GM23338 (cell line): ENCODE results near the gene LOXL3. TPM values are rescaled to one million over a fixed set of nuclear protein-coding genes. Genes with fewer than 3 reads are reported as not detected.

Experiments
- ATAC-seq: fragments of 200-7000 bp; cut with Tn5 transposase; 3 replicates; pipeline ENCODE4 v1.9.1; 2020
- DNase-seq: peaks from one replicate; pipeline ENCODE4 v3.0.0-alpha.2; 2015; ENCODE audit warnings: low spot score
- H2AFZ ChIP-seq: fragments of 200-600 bp; sonication (generic); 2 replicates; pipeline ENCODE4 v1.8.0; 2016; ENCODE audit warnings: antibody characterized with exemption, mild to moderate bottlenecking, moderate library complexity
- H3F3A ChIP-seq: fragments of 200-600 bp; sonication (generic); replicated peaks from 2 replicates; pipeline ENCODE4 v1.8.0; 2017; ENCODE audit warnings: antibody characterized with exemption, mixed run types, low read depth
- H3K27ac ChIP-seq: fragments of 200-600 bp; sonication (generic); 2 replicates; pipeline ENCODE4 v1.6.1; 2016; ENCODE audit warnings: low read depth
- H3K27me3 ChIP-seq: fragments of 200-600 bp; sonication (generic); 2 replicates; pipeline ENCODE4 v1.8.0; 2016; ENCODE audit warnings: mild to moderate bottlenecking, mixed run types, moderate library complexity; ENCODE audit not compliant: insufficient read depth
- H3K36me3 ChIP-seq: fragments of 200-600 bp; sonication (generic); 2 replicates; pipeline ENCODE4 v1.8.0; 2016; ENCODE audit warnings: mild to moderate bottlenecking; ENCODE audit not compliant: insufficient read depth
- H3K4me1 ChIP-seq: fragments of 200-600 bp; sonication (generic); 2 replicates; pipeline ENCODE4 v1.8.0; 2016; ENCODE audit warnings: mild to moderate bottlenecking, moderate library complexity; ENCODE audit not compliant: insufficient read depth
- H3K4me2 ChIP-seq: fragments of 200-600 bp; sonication (generic); 2 replicates; pipeline ENCODE4 v1.7.1; 2017; ENCODE audit warnings: mixed run types
- H3K4me3 ChIP-seq: fragments of 200-600 bp; sonication (generic); 2 replicates; pipeline ENCODE4 v1.6.1; 2016; ENCODE audit warnings: mixed run types
- H3K79me2 ChIP-seq: fragments of 200-600 bp; sonication (generic); replicated peaks from 2 replicates; pipeline ENCODE4 v1.8.0; 2017; ENCODE audit warnings: mild to moderate bottlenecking; ENCODE audit not compliant: insufficient read depth
- H3K9me2 ChIP-seq: fragments of 200-600 bp; sonication (generic); 2 replicates; pipeline ENCODE4 v1.8.0; 2017; ENCODE audit not compliant: insufficient read depth
- H4K20me1 ChIP-seq: fragments of 200-600 bp; sonication (generic); replicated peaks from 2 replicates; pipeline ENCODE4 v1.8.0; 2017; ENCODE audit warnings: mild to moderate bottlenecking; ENCODE audit not compliant: insufficient read depth
- H3K27ac Mint-ChIP-seq: 2 replicates; pipeline ENCODE4 v1.8.0; 2020; ENCODE audit warnings: inconsistent platforms, mild to moderate bottlenecking, moderate library complexity, mixed read lengths
- H3K27me3 Mint-ChIP-seq: 3 replicates; pipeline ENCODE4 v1.8.0; 2022; ENCODE audit warnings: low read depth, mild to moderate bottlenecking, moderate library complexity, mixed read lengths, inconsistent platforms; ENCODE audit not compliant: insufficient read depth, poor library complexity
- H3K36me3 Mint-ChIP-seq: 3 replicates; pipeline ENCODE4 v1.8.0; 2021; ENCODE audit warnings: low read depth, mild to moderate bottlenecking, inconsistent platforms, moderate library complexity, mixed read lengths
- H3K4me1 Mint-ChIP-seq: 3 replicates; pipeline ENCODE4 v1.8.0; 2020; ENCODE audit warnings: mild to moderate bottlenecking, inconsistent platforms, mixed read lengths
- H3K4me3 Mint-ChIP-seq: 3 replicates; pipeline ENCODE4 v1.8.0; 2021; ENCODE audit warnings: moderate library complexity, mild to moderate bottlenecking, inconsistent platforms, mixed read lengths
- H3K9me3 Mint-ChIP-seq: 3 replicates; pipeline ENCODE4 v1.8.0; 2020; ENCODE audit warnings: moderate library complexity, mild to moderate bottlenecking, inconsistent platforms, mixed read lengths
- EZH2phosphoT487 ChIP-seq: fragments of 200-600 bp; sonication (generic); IDR thresholded peaks from one replicate; pipeline ENCODE4 v1.8.1; 2018; ENCODE audit warnings: antibody characterized with exemption; ENCODE audit not compliant: unreplicated experiment
- polyA plus RNA-seq: library from polyadenylated mRNA; unstranded; fragments of >200 nt; fragmentation: Nextera tagmentation; extraction: Ambion mirVana; gene quantifications from 2 replicates; pipeline ENCODE4 v1.2.1, GENCODE V29; 2016
- total RNA-seq: library from RNA; depleted of rRNA; stranded (reverse); fragments of >200 nt; shearing (Covaris generic); gene quantifications from 2 replicates; pipeline ENCODE4 v1.2.3, GENCODE V29; 2014
- TF ChIP-seq, protein P1 (sequence below), 2 experiments: fragments of 200-600 bp in 1 of 2; sonication (generic) in 1 of 2; conservative IDR thresholded peaks; 2 replicates each; pipeline versions ENCODE4 v1.5.1 to v1.6.1; 2016 to 2017; ENCODE audit warnings: antibody characterized with exemption in 2 of 2, low read depth in 2 of 2, mild to moderate bottlenecking in 2 of 2, moderate library complexity in 1 of 2
- TF ChIP-seq, protein P2 (sequence below): fragments of 250-450 bp; sonication (Bioruptor Pico); IDR thresholded peaks from 2 replicates; pipeline ENCODE4 v1.5.0; 2020; ENCODE audit warnings: mild to moderate bottlenecking, moderate library complexity

Gene LOXL3
- total and polyA plus RNA-seq, 2 experiments from 2014 or later: 4.7 to 14.9 TPM

DNA sequence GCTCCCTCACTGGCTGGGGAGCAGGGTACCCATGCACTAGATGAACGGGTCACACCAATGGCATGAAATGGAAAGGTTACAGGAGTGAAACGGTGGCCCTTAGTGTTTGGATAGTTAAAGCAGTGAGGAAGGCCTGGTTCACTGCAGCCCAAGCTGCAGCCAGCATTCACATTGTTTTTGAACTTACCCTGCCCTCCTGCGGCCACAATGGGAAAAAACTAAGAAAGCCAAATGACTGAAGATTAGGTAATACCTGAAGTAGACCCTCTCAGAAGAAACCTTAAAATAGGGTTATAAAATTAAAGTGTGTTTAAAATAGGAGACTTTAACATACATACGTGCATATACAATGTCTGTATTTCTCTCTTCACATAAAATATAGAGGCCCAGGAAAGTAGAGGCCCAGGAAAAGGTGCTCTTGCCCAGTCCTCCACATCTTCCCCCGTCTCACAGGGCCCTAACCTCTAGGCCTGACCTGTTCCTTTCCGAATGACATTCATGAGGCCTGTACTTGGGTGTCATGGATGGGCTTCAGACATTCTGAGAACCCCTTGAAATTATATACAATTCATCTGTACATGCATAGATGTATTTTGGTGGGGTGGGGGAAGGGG is 34.0 kb upstream of the LOXL3 start:
- no peak overlapping the region for H3K4me3 ChIP-seq
- Mint-ChIP-seq H3K27me3 (peaks cover 4% of the 10 kb centered on the region), H3K4me1 (peaks cover 13% of the 10 kb centered on the region; the same call in 2 of the 3 replicates), H3K4me3 (no peak overlapping the region), H3K36me3 (no peaks in the 10 kb centered on the region), H3K9me3 (no peaks in the 10 kb centered on the region), H3K27ac (no peak overlapping the region)
- H3K27me3 ChIP-seq: peaks cover 5% of the 10 kb centered on the region; the same call in 1 of the 2 replicates
- H3K9me2 ChIP-seq: no peaks in the 10 kb centered on the region
- TF ChIP-seq, protein P1, sequence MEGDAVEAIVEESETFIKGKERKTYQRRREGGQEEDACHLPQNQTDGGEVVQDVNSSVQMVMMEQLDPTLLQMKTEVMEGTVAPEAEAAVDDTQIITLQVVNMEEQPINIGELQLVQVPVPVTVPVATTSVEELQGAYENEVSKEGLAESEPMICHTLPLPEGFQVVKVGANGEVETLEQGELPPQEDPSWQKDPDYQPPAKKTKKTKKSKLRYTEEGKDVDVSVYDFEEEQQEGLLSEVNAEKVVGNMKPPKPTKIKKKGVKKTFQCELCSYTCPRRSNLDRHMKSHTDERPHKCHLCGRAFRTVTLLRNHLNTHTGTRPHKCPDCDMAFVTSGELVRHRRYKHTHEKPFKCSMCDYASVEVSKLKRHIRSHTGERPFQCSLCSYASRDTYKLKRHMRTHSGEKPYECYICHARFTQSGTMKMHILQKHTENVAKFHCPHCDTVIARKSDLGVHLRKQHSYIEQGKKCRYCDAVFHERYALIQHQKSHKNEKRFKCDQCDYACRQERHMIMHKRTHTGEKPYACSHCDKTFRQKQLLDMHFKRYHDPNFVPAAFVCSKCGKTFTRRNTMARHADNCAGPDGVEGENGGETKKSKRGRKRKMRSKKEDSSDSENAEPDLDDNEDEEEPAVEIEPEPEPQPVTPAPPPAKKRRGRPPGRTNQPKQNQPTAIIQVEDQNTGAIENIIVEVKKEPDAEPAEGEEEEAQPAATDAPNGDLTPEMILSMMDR (conservative IDR thresholded peaks at IDR 0.05; ENCODE audit: low read depth in 2 of 2): peak; percentile 76 to 86
- TF ChIP-seq EZH2phosphoT487: no peak
- peak; percentile 97 for ATAC-seq
- no peaks in the 10 kb centered on the region for H3K36me3 ChIP-seq
- H3F3A ChIP-seq: no peaks in the 10 kb centered on the region
- H2AFZ ChIP-seq: no peak overlapping the region
- no peak overlapping the region for H3K27ac ChIP-seq
- H3K79me2 ChIP-seq: no peaks in the 10 kb centered on the region
- peaks cover 11% of the 10 kb centered on the region for H3K4me1 ChIP-seq
- peak; percentile 82 for DNase-seq
- H3K4me2 ChIP-seq: no peak overlapping the region
- no peaks in the 10 kb centered on the region for H4K20me1 ChIP-seq

DNA sequence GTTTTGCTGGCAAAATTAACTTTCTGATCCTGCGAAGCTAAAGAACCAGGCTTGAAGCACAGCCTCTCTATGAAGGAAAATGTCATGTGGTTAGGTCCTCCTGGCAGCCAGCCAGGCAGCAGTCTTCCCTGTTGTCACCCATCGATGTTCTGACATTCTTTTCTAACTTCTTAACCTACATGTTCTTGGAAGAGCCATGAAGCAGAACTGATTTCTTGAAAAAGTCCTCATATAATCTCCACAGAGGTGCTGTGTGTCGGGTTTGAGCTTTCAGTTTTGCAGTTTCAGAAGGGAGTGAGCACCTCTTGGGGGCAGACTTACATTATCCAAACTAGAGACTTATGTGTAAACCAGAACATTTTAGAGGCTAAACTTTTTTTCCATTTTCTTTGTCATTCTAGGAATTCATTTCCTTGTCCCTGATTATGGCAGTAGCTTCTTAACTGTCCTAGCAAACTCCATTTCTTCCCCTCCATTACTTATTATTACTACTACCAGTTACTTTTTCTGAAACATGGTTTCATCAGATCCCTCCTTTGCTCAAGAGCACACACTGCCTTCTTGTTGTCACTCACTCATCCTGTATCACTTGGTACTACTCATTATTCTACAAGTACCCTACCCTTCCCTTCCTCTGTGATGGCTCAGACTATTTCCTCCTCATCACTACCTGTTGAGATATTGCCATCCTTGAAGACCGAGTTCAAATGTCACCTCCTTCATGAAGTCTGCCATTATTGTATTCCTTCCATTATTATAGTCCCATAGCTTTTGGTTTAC is 31.9 kb upstream of the LOXL3 start:
- Histone ChIP-seq H3K79me2 (no peaks in the 10 kb centered on the region), H3K4me2 (0 out of 2 replicates have a peak overlapping the region, but pooled peaks have one; percentile 4), H3K4me1 (peaks cover 11% of the 10 kb centered on the region), H3K9me2 (no peaks in the 10 kb centered on the region), H3K4me3 (no peak overlapping the region), H3K27ac (no peak overlapping the region), H2AFZ (no peak overlapping the region), H3K27me3 (no peaks in the 10 kb centered on the region), H4K20me1 (no peaks in the 10 kb centered on the region), H3F3A (no peaks in the 10 kb centered on the region), H3K36me3 (no peaks in the 10 kb centered on the region)
- no peak for DNase-seq
- ATAC-seq: no peak
- peaks cover 4% of the 10 kb centered on the region for H3K27me3 Mint-ChIP-seq
- H3K4me1 Mint-ChIP-seq: peaks cover 13% of the 10 kb centered on the region; the same call in 2 of the 3 replicates
- H3K4me3 Mint-ChIP-seq: no peak overlapping the region
- TF ChIP-seq, protein P2, sequence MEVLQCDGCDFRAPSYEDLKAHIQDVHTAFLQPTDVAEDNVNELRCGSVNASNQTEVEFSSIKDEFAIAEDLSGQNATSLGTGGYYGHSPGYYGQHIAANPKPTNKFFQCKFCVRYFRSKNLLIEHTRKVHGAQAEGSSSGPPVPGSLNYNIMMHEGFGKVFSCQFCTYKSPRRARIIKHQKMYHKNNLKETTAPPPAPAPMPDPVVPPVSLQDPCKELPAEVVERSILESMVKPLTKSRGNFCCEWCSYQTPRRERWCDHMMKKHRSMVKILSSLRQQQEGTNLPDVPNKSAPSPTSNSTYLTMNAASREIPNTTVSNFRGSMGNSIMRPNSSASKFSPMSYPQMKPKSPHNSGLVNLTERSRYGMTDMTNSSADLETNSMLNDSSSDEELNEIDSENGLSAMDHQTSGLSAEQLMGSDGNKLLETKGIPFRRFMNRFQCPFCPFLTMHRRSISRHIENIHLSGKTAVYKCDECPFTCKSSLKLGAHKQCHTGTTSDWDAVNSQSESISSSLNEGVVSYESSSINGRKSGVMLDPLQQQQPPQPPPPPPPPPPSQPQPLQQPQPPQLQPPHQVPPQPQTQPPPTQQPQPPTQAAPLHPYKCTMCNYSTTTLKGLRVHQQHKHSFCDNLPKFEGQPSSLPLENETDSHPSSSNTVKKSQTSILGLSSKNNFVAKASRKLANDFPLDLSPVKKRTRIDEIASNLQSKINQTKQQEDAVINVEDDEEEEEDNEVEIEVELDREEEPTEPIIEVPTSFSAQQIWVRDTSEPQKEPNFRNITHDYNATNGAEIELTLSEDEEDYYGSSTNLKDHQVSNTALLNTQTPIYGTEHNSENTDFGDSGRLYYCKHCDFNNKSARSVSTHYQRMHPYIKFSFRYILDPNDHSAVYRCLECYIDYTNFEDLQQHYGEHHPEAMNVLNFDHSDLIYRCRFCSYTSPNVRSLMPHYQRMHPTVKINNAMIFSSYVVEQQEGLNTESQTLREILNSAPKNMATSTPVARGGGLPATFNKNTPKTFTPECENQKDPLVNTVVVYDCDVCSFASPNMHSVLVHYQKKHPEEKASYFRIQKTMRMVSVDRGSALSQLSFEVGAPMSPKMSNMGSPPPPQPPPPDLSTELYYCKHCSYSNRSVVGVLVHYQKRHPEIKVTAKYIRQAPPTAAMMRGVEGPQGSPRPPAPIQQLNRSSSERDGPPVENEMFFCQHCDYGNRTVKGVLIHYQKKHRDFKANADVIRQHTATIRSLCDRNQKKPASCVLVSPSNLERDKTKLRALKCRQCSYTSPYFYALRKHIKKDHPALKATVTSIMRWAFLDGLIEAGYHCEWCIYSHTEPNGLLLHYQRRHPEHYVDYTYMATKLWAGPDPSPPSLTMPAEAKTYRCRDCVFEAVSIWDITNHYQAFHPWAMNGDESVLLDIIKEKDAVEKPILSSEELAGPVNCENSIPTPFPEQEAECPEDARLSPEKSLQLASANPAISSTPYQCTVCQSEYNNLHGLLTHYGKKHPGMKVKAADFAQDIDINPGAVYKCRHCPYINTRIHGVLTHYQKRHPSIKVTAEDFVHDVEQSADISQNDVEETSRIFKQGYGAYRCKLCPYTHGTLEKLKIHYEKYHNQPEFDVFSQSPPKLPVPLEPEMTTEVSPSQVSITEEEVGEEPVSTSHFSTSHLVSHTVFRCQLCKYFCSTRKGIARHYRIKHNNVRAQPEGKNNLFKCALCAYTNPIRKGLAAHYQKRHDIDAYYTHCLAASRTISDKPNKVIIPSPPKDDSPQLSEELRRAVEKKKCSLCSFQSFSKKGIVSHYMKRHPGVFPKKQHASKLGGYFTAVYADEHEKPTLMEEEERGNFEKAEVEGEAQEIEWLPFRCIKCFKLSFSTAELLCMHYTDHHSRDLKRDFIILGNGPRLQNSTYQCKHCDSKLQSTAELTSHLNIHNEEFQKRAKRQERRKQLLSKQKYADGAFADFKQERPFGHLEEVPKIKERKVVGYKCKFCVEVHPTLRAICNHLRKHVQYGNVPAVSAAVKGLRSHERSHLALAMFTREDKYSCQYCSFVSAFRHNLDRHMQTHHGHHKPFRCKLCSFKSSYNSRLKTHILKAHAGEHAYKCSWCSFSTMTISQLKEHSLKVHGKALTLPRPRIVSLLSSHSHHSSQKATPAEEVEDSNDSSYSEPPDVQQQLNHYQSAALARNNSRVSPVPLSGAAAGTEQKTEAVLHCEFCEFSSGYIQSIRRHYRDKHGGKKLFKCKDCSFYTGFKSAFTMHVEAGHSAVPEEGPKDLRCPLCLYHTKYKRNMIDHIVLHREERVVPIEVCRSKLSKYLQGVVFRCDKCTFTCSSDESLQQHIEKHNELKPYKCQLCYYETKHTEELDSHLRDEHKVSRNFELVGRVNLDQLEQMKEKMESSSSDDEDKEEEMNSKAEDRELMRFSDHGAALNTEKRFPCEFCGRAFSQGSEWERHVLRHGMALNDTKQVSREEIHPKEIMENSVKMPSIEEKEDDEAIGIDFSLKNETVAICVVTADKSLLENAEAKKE (CRISPR knock-in tag): no peak
- TF ChIP-seq, protein P1 (conservative IDR thresholded peaks at IDR 0.05; ENCODE audit: low read depth in 2 of 2): peak in 1 of 2 experiments; percentile 31; a peak in 2 of 4 replicates
- TF ChIP-seq EZH2phosphoT487: no peak
- H3K36me3 Mint-ChIP-seq: no peaks in the 10 kb centered on the region
- no peak overlapping the region for H3K27ac Mint-ChIP-seq
- H3K9me3 Mint-ChIP-seq: no peaks in the 10 kb centered on the region
